Immature natural killer cell (primary cell): ENCODE measurements around the gene PSKH1. TPM values are rescaled to one million over a fixed set of nuclear protein-coding genes. Genes with fewer than 3 reads are reported as not detected.
A peak's percentile ranks its signal among the peaks of the same experiment; 100 is the strongest.
"Not testable (repeated sequence)": the region's sequence is repeated elsewhere in the genome, so short reads cannot be mapped to it uniquely, and the experiment has no call there.

Experiments used
- DNase-seq, 3 donors: peaks; one replicate each; pipeline ENCODE4 v3.0.0; 2022; ENCODE audit warnings: mixed read lengths in 1 of 3
- H3K27ac Mint-ChIP-seq, 6 donors: one replicate each; pipeline ENCODE4 v1.8.0; 2020; ENCODE audit warnings: mixed read lengths in 6 of 6, mild to moderate bottlenecking in 5 of 6, inconsistent platforms in 4 of 6, moderate library complexity in 3 of 6
- H3K27me3 Mint-ChIP-seq, 3 donors: one replicate each; pipeline ENCODE4 v1.8.0; 2020 to 2021; ENCODE audit warnings: low read depth in 3 of 3, mild to moderate bottlenecking in 3 of 3, mixed read lengths in 3 of 3, moderate library complexity in 3 of 3, inconsistent platforms in 1 of 3
- H3K36me3 Mint-ChIP-seq, 3 donors: one replicate each; pipeline ENCODE4 v1.8.0; 2020; ENCODE audit warnings: mixed read lengths in 3 of 3, inconsistent platforms in 2 of 3, mild to moderate bottlenecking in 2 of 3
- H3K4me1 Mint-ChIP-seq, 2 donors: one replicate each; pipeline ENCODE4 v1.8.0; 2020; ENCODE audit warnings: inconsistent platforms in 2 of 2, mild to moderate bottlenecking in 2 of 2, mixed read lengths in 2 of 2, moderate library complexity in 1 of 2
- H3K4me3 Mint-ChIP-seq, 5 donors: one replicate each; pipeline ENCODE4 v1.8.0; 2020; ENCODE audit warnings: mild to moderate bottlenecking in 5 of 5, mixed read lengths in 5 of 5, inconsistent platforms in 3 of 5, moderate library complexity in 3 of 5
- H3K9me3 Mint-ChIP-seq, 6 donors: one replicate each; pipeline ENCODE4 v1.8.0; 2020; ENCODE audit warnings: mild to moderate bottlenecking in 6 of 6, mixed read lengths in 6 of 6, inconsistent platforms in 4 of 6, moderate library complexity in 3 of 6
- polyA plus RNA-seq, 3 donors: library from polyadenylated mRNA; unstranded; fragments of 300-500 nt; fragmentation: Illumina TruSeq; gene quantifications; one replicate each; pipeline ENCODE4 v1.2.3, GENCODE V29; 2021

The PSKH1 gene
- polyA plus RNA-seq, 3 donors from 2014 or later = 16.4 to 40.6 (median 21.7) TPM

GRCh38 chr16:67910158-67910557 is 17.1 kb downstream of the PSKH1 start:
- Mint-ChIP-seq H3K4me3 (no peak overlapping the region), H3K9me3 (no peaks in the 10 kb centered on the region), H3K4me1 (peaks cover 0 to 2% of the 10 kb centered on the region in 2 donors), H3K36me3 (peaks cover 0 to 5% (median 5%) of the 10 kb centered on the region in 3 donors), H3K27me3 (no peaks in the 10 kb centered on the region), H3K27ac (no peak overlapping the region)
- DNase-seq = no peak

GRCh38 chr16:67914758-67915495 is 21.9 kb downstream of the PSKH1 start:
- peaks cover 0 to 3% (median 0%) of the 10 kb centered on the region in 3 donors for H3K27me3 Mint-ChIP-seq
- no peak overlapping the region for H3K4me3 Mint-ChIP-seq
- H3K9me3 Mint-ChIP-seq = no peaks in the 10 kb centered on the region
- peaks cover 11 to 18% of the 10 kb centered on the region in 2 donors for H3K4me1 Mint-ChIP-seq
- H3K27ac Mint-ChIP-seq = no peak overlapping the region
- no peak for DNase-seq
- H3K36me3 Mint-ChIP-seq = peaks cover 0 to 11% (median 0%) of the 10 kb centered on the region in 3 donors

- not testable (repeated sequence) for H3K4me3 Mint-ChIP-seq, H3K9me3 Mint-ChIP-seq, DNase-seq, H3K27me3 Mint-ChIP-seq, H3K27ac Mint-ChIP-seq
- H3K4me1 Mint-ChIP-seq = peaks cover 11 to 18% of the 10 kb centered on the region in 2 donors
- peaks cover 0 to 11% (median 0%) of the 10 kb centered on the region in 3 donors for H3K36me3 Mint-ChIP-seq
Measured at GRCh38 chr16:67915496-67915769, 22.4 kb downstream of the PSKH1 start.

GRCh38 chr16:67915831-67916723 is 23.0 kb downstream of the PSKH1 start:
- peaks cover 0 to 11% (median 0%) of the 10 kb centered on the region in 3 donors for H3K36me3 Mint-ChIP-seq
- H3K4me1 Mint-ChIP-seq = peaks cover 11 to 18% of the 10 kb centered on the region in 2 donors
- DNase-seq = no peak
- no peak overlapping the region for H3K4me3 Mint-ChIP-seq
- peak overlapping the region in 1 of 6 donors; percentile 28 for H3K27ac Mint-ChIP-seq
- H3K27me3 Mint-ChIP-seq = peaks cover 0 to 3% (median 0%) of the 10 kb centered on the region in 3 donors
- no peaks in the 10 kb centered on the region for H3K9me3 Mint-ChIP-seq

- H3K27ac Mint-ChIP-seq = peak overlapping the region in 5 of 6 donors; percentile 19 to 56 (median 46)
- peaks cover 0 to 3% (median 1%) of the 10 kb centered on the region in 3 donors for H3K27me3 Mint-ChIP-seq
- no peaks in the 10 kb centered on the region for H3K9me3 Mint-ChIP-seq
- no peak overlapping the region for H3K4me3 Mint-ChIP-seq
- H3K36me3 Mint-ChIP-seq = peaks cover 0 to 11% (median 0%) of the 10 kb centered on the region in 3 donors
- DNase-seq = no peak
- peaks cover 11 to 24% of the 10 kb centered on the region in 2 donors for H3K4me1 Mint-ChIP-seq
Measured at GRCh38 chr16:67917140-67917851, 24.2 kb downstream of the PSKH1 start.

DNA sequence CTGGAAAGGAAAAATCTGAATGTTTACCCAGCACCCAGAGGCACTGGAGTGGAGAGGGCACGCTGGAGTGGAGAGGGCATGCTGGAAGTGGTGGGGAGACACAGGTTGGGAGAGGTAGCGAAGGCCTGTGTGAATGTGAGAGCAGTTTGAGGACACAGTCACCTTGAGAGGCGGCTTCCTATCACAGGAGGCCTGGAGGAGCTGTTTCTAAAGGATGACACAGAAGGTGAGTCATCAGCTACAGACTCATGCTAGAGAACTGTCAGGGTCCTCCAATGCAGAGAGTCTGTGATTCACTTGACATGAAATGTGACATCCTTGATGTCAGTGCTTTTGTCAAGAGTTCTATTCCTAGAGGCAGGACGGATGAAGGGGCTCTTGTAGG is 24.8 kb downstream of the PSKH1 start:
- H3K27ac Mint-ChIP-seq = peak overlapping the region in 2 of 6 donors; percentile 19 to 51
- H3K4me1 Mint-ChIP-seq = peaks cover 11 to 27% of the 10 kb centered on the region in 2 donors

GRCh38 chr16:67919622-67920221 is 26.7 kb downstream of the PSKH1 start:
- no peaks in the 10 kb centered on the region for H3K9me3 Mint-ChIP-seq
- peak overlapping the region in 1 of 6 donors; percentile 64 for H3K27ac Mint-ChIP-seq

More for the DNA sequence above, 24.8 kb downstream of the PSKH1 start:
- Mint-ChIP-seq H3K36me3 (peaks cover 0 to 11% (median 0%) of the 10 kb centered on the region in 3 donors), H3K4me3 (no peak overlapping the region), H3K9me3 (no peaks in the 10 kb centered on the region), H3K27me3 (peaks cover 0 to 3% (median 1%) of the 10 kb centered on the region in 3 donors)
- DNase-seq = no peak

GRCh38 chr16:67922221-67922620 is 29.2 kb downstream of the PSKH1 start:
- Mint-ChIP-seq H3K4me3 (no peak overlapping the region), H3K9me3 (no peaks in the 10 kb centered on the region), H3K27ac (peak overlapping the region in 3 of 6 donors; percentile 32 to 73 (median 48)), H3K4me1 (peaks cover 7 to 17% of the 10 kb centered on the region in 2 donors), H3K27me3 (peaks cover 0 to 3% (median 1%) of the 10 kb centered on the region in 3 donors), H3K36me3 (peaks cover 0 to 7% (median 0%) of the 10 kb centered on the region in 3 donors)
- DNase-seq = no peak

More at GRCh38 chr16:67919622-67920221, 26.7 kb downstream of the PSKH1 start:
- Mint-ChIP-seq H3K27me3 (peaks cover 0 to 3% (median 1%) of the 10 kb centered on the region in 3 donors), H3K4me1 (peaks cover 11 to 27% of the 10 kb centered on the region in 2 donors), H3K4me3 (no peak overlapping the region), H3K36me3 (peaks cover 0 to 7% (median 0%) of the 10 kb centered on the region in 3 donors)
- DNase-seq = no peak

DNA sequence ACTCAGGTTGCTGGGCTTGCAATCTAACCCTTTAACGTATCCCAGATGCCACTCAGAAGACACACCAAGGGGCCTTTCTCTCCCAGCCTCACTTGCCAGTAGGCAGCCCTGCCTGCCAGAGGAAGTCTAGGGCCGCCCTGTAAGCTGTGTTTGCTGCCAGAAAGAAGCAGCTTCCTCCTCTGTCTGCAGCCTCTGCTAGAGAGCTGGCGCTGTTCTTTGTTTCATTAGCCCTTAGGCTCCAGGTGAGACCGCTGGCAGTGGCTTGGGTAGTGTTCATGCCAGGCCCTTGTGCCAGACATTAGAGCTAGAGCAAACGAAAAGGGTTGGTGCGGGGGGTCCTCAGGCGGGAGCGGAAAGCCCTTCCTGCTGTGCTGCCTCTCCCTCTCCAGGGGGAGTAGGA is 29.7 kb downstream of the PSKH1 start:
- Mint-ChIP-seq H3K4me1 (peaks cover 7 to 12% of the 10 kb centered on the region in 2 donors), H3K4me3 (no peak overlapping the region), H3K27me3 (peaks cover 0 to 1% (median 0%) of the 10 kb centered on the region in 3 donors), H3K9me3 (no peaks in the 10 kb centered on the region), H3K27ac (peak overlapping the region in 1 of 6 donors; percentile 45), H3K36me3 (peaks cover 0 to 1% (median 0%) of the 10 kb centered on the region in 3 donors)
- DNase-seq = no peak

- H3K27ac Mint-ChIP-seq = no peak overlapping the region
- H3K9me3 Mint-ChIP-seq = no peaks in the 10 kb centered on the region
- H3K4me3 Mint-ChIP-seq = no peak overlapping the region
- no peak for DNase-seq
- H3K27me3 Mint-ChIP-seq = peaks cover 0 to 1% (median 0%) of the 10 kb centered on the region in 3 donors
- H3K36me3 Mint-ChIP-seq = no peaks in the 10 kb centered on the region
- peaks cover 5 to 9% of the 10 kb centered on the region in 2 donors for H3K4me1 Mint-ChIP-seq
Measured at GRCh38 chr16:67923414-67924116, 30.5 kb downstream of the PSKH1 start.

- no peak for DNase-seq
- H3K27me3 Mint-ChIP-seq = peaks cover 0 to 1% (median 0%) of the 10 kb centered on the region in 3 donors
- no peaks in the 10 kb centered on the region for H3K9me3 Mint-ChIP-seq
- no peak overlapping the region for H3K4me3 Mint-ChIP-seq
- H3K27ac Mint-ChIP-seq = peak overlapping the region in 2 of 6 donors; percentile 43 to 48
- H3K4me1 Mint-ChIP-seq = peaks cover 2 to 9% of the 10 kb centered on the region in 2 donors
- H3K36me3 Mint-ChIP-seq = no peaks in the 10 kb centered on the region
Measured at GRCh38 chr16:67924140-67924906, 31.3 kb downstream of the PSKH1 start.

DNA sequence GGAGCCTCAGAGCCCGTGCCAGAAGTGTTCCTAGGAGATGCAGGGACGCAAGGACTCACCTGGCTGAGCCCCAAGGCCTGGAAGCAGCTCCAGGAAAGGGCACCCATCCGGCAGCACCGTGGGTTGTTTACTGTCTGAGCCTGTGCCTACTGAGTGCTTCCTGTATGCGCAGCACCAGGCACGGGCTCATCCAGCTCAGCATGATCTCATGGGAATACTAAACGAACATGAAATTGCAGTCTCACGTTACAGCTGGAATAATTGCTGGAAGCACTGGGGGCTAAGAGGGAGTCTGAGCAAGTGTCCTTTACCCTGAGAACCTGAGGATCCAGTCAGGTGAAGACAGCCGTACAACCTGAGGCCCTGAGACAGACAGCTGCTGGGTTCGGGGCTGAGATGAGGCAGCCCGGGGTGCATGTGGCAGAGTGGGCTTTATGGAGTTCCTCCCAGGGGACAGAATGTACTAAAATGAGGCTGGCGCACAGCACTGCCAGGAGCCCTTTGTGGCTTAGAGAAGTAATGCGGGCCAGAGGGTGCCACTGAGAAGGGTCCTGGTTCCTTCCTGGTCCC is 33.2 kb downstream of the PSKH1 start:
- no peaks in the 10 kb centered on the region for H3K9me3 Mint-ChIP-seq
- H3K36me3 Mint-ChIP-seq = no peaks in the 10 kb centered on the region
- peak overlapping the region in 1 of 6 donors; percentile 51 for H3K27ac Mint-ChIP-seq
- peaks cover 0 to 9% of the 10 kb centered on the region in 2 donors for H3K4me1 Mint-ChIP-seq
- DNase-seq = no peak
- H3K27me3 Mint-ChIP-seq = peaks cover 0 to 3% (median 2%) of the 10 kb centered on the region in 3 donors
- no peak overlapping the region for H3K4me3 Mint-ChIP-seq
